Osteocyte (in vitro differentiated cells): ENCODE data around the gene INPP5K. TPM values are rescaled to one million over a fixed set of nuclear protein-coding genes. Genes with fewer than 3 reads are reported as not detected.

Experiments used
- DNase-seq: peaks from one replicate; pipeline ENCODE4 v3.0.0; 2021; ENCODE audit warnings: mixed read lengths; ENCODE audit not compliant: unreplicated experiment; ENCODE audit errors: extremely low spot score
- H3K27ac Mint-ChIP-seq: one replicate; pipeline ENCODE4 v1.8.0; 2021; ENCODE audit warnings: mild to moderate bottlenecking, mixed read lengths; ENCODE audit not compliant: unreplicated experiment
- H3K27me3 Mint-ChIP-seq: one replicate; pipeline ENCODE4 v1.8.0; 2021; ENCODE audit warnings: mixed read lengths; ENCODE audit not compliant: unreplicated experiment
- H3K36me3 Mint-ChIP-seq: one replicate; pipeline ENCODE4 v1.8.0; 2021; ENCODE audit warnings: mixed read lengths; ENCODE audit not compliant: unreplicated experiment
- H3K4me1 Mint-ChIP-seq: one replicate; pipeline ENCODE4 v1.8.0; 2021; ENCODE audit warnings: mixed read lengths; ENCODE audit not compliant: unreplicated experiment
- H3K4me3 Mint-ChIP-seq: one replicate; pipeline ENCODE4 v1.8.0; 2021; ENCODE audit warnings: mild to moderate bottlenecking, moderate library complexity, mixed read lengths; ENCODE audit not compliant: unreplicated experiment
- H3K9me3 Mint-ChIP-seq: one replicate; pipeline ENCODE4 v1.8.0; 2021; ENCODE audit warnings: mixed read lengths; ENCODE audit not compliant: unreplicated experiment
- CTCF ChIP-seq: fragments of 200-600 bp; sonication (generic); IDR thresholded peaks from 2 replicates; pipeline ENCODE4 v1.5.0; 2021; ENCODE audit warnings: antibody characterized with exemption, mild to moderate bottlenecking, moderate library complexity
- total RNA-seq: library from RNA; stranded (reverse); gene quantifications from 2 replicates; pipeline ENCODE4 v1.2.1, GENCODE V29; 2021

INPP5K gene
- total RNA-seq, 1 donor from 2014 or later, result 49.4 TPM

DNA sequence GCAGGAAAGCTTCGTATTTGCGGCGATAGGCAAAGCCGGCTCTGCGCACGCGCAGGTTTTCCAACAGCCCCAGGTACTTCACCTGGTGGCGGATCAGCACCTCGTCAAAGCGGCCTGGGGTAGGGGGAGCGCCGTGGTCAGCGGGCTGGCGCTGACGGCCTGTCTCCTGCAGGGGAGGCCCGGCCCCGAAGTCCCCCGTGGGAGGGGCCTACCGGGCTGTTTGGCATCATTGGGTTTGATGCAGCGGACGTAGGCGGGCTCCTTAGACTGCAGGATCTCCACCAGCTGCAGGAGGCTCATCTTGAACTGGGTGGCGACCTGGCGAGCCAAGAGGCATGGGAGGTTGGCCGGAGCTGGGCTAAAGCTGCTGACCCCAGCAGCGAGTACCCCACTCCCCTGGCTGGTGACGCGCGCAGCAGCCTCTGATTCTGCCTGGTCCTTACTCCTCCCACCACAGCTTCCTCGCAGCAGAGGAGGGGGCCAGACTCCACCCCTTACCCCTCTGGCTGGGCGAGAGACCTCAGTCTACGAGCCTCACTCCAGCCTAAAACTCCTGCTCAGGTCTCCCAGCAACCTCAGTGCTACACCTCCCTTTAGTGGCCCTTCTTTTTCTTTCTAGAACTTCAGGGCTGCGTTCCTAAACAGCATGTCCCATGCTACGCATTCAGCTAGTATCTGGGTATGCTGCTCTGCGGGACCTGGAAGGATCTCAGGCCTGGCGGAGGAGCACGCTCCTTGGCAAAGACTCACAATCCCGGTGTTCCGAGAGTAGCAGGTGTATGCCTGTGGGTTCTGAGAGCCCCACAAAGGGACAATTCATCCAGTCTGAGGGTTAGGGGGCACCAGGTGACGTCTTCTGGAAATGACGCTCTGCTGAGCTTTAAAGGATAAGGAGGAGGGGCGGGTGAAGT is 44.2 kb downstream of the INPP5K start:
- no peaks in the 10 kb centered on the region for H3K9me3 Mint-ChIP-seq
- H3K27me3 Mint-ChIP-seq, result no peaks in the 10 kb centered on the region
- H3K36me3 Mint-ChIP-seq, result peaks cover 28% of the 10 kb centered on the region
- no peak overlapping the region for H3K27ac Mint-ChIP-seq
- TF ChIP-seq CTCF, result no peak
- H3K4me1 Mint-ChIP-seq, result peaks cover 6% of the 10 kb centered on the region
- DNase-seq, result no peak
- no peak overlapping the region for H3K4me3 Mint-ChIP-seq

GRCh38 chr17:1471490-1471889 is 44.9 kb downstream of the INPP5K start:
- peaks cover 26% of the 10 kb centered on the region for H3K36me3 Mint-ChIP-seq

GRCh38 chr17:1470755-1471462 is 45.5 kb downstream of the INPP5K start:
- H3K27ac Mint-ChIP-seq, result no peak overlapping the region
- no peaks in the 10 kb centered on the region for H3K27me3 Mint-ChIP-seq
- H3K4me3 Mint-ChIP-seq, result no peak overlapping the region
- no peaks in the 10 kb centered on the region for H3K9me3 Mint-ChIP-seq
- peaks cover 6% of the 10 kb centered on the region for H3K4me1 Mint-ChIP-seq
- DNase-seq, result no peak
- no peak for TF ChIP-seq CTCF
- H3K36me3 Mint-ChIP-seq, result peaks cover 23% of the 10 kb centered on the region

More at GRCh38 chr17:1471490-1471889, 44.9 kb downstream of the INPP5K start:
- no peak for TF ChIP-seq CTCF
- Mint-ChIP-seq H3K4me3 (no peak overlapping the region), H3K27me3 (no peaks in the 10 kb centered on the region), H3K27ac (no peak overlapping the region), H3K4me1 (peaks cover 6% of the 10 kb centered on the region), H3K9me3 (no peaks in the 10 kb centered on the region)
- DNase-seq, result no peak

DNA sequence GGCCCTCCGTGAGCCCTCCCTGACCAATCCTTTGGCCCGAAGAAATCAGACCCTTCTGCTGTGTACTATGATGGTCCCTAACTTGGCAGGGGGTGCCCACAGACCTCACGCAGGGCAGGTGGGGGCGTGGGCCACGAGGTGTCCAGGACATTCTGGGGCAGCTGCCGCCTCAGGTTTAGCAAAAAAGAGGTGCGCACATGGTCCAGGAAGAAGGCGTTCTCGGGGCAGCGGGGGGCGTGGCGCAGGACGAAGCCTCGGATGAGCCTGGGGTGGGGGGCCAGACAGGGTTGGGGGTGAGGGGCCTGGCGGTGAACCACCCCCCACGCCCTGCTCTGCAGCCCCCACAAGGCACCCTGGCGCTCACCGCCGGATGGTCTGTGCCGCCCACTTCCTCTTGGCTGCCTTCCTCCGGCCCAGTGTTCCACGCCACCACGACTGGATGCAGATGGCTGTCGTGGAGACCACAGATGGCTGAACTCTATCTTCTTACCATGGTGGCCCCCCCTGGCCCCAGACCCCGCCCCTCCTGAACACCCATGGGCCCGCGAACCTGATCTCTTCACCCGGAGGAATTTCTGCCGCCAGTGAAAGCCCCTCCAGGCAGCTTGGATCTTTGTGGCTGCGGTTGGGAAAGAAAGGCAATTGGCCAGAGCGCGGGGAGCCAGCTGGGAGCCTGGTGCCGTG is 46.2 kb downstream of the INPP5K start:
- H3K9me3 Mint-ChIP-seq, result no peaks in the 10 kb centered on the region
- peaks cover 21% of the 10 kb centered on the region for H3K36me3 Mint-ChIP-seq
- no peak for TF ChIP-seq CTCF
- no peak for DNase-seq
- H3K4me1 Mint-ChIP-seq, result peaks cover 6% of the 10 kb centered on the region
- no peak overlapping the region for H3K27ac Mint-ChIP-seq
- no peaks in the 10 kb centered on the region for H3K27me3 Mint-ChIP-seq
- no peak overlapping the region for H3K4me3 Mint-ChIP-seq
